Cardiac muscle cell (in vitro differentiated cells and primary cell): ENCODE data around the gene CASP10. TPM values are rescaled to one million over a fixed set of nuclear protein-coding genes. Genes with fewer than 3 reads are reported as not detected.

Experiments used
- DNase-seq, 2 donors: peaks; one replicate each; pipeline versions ENCODE4 v3.0.0 to v3.0.0-alpha.2; 2010 to 2017; ENCODE audit warnings: low read depth in 1 of 2, low spot score in 1 of 2
- H3K27ac ChIP-seq: fragments of 200-600 bp; sonication (generic); 2 replicates; pipeline ENCODE4 v1.5.1; 2016
- H3K27me3 ChIP-seq: fragments of 200-600 bp; sonication (generic); 2 replicates; pipeline ENCODE4 v1.6.0; 2016; ENCODE audit warnings: control low read depth
- H3K36me3 ChIP-seq: fragments of 200-600 bp; sonication (generic); 2 replicates; pipeline ENCODE4 v1.5.1; 2016; ENCODE audit warnings: control low read depth
- H3K4me1 ChIP-seq: fragments of 200-600 bp; sonication (generic); 2 replicates; pipeline ENCODE4 v1.8.1; 2017; ENCODE audit warnings: low read depth, mild to moderate bottlenecking, mixed run types
- H3K4me3 ChIP-seq: fragments of 200-600 bp; sonication (generic); 2 replicates; pipeline ENCODE4 v1.5.1; 2016; ENCODE audit warnings: mild to moderate bottlenecking
- H3K9me3 ChIP-seq: fragments of 200-600 bp; sonication (generic); 2 replicates; pipeline ENCODE4 v1.5.1; 2017; ENCODE audit warnings: low read depth, mild to moderate bottlenecking, control low read depth
- CTCF ChIP-seq: IDR thresholded peaks from 2 replicates; pipeline ENCODE4 v1.5.1; 2012; ENCODE audit warnings: low read depth, mild to moderate bottlenecking, low read length
- polyA plus RNA-seq: library from polyadenylated mRNA; unstranded; fragments of >200 nt; fragmentation: Nextera tagmentation; extraction: Ambion mirVana; gene quantifications from 2 replicates; pipeline ENCODE4 v1.2.1, GENCODE V29; 2016
- total RNA-seq: library from RNA; depleted of rRNA; stranded (reverse); fragments of >200 nt; gene quantifications from 2 replicates; pipeline ENCODE4 v1.2.3, GENCODE V29; 2016

Gene CASP10
- total and polyA plus RNA-seq, 2 experiments from 2014 or later: 0.45 to 0.86 TPM

- no peaks in the 10 kb centered on the region for H3K27me3 ChIP-seq
- no peak for DNase-seq
- no peak overlapping the region for H3K4me3 ChIP-seq
- no peaks in the 10 kb centered on the region for H3K4me1 ChIP-seq
- H3K27ac ChIP-seq: no peak overlapping the region
- no peaks in the 10 kb centered on the region for H3K9me3 ChIP-seq
- no peaks in the 10 kb centered on the region for H3K36me3 ChIP-seq
- TF ChIP-seq CTCF: no peak
These were observed 4.0 kb downstream of the CASP10 start for GRCh38 chr2:201186982-201187381.

- TF ChIP-seq CTCF: no peak
- Histone ChIP-seq H3K4me1 (no peaks in the 10 kb centered on the region), H3K27ac (no peak overlapping the region), H3K9me3 (no peaks in the 10 kb centered on the region), H3K4me3 (no peak overlapping the region), H3K27me3 (no peaks in the 10 kb centered on the region), H3K36me3 (no peaks in the 10 kb centered on the region)
- no peak for DNase-seq
These were observed 5.5 kb downstream of the CASP10 start for GRCh38 chr2:201188449-201188848.

- peak overlapping the region; percentile 48 for H3K27ac ChIP-seq
- H3K9me3 ChIP-seq: no peaks in the 10 kb centered on the region
- H3K4me1 ChIP-seq: no peaks in the 10 kb centered on the region
- no peak for TF ChIP-seq CTCF
- H3K36me3 ChIP-seq: no peaks in the 10 kb centered on the region
- no peak overlapping the region for H3K4me3 ChIP-seq
- DNase-seq: peak in 1 of 2 donors; percentile 87
- H3K27me3 ChIP-seq: no peaks in the 10 kb centered on the region
These were observed 8.4 kb downstream of the CASP10 start for GRCh38 chr2:201191132-201191875.

- no peaks in the 10 kb centered on the region for H3K4me1 ChIP-seq
- H3K9me3 ChIP-seq: no peaks in the 10 kb centered on the region
- H3K27me3 ChIP-seq: no peaks in the 10 kb centered on the region
- H3K27ac ChIP-seq: no peak overlapping the region
- no peak overlapping the region for H3K4me3 ChIP-seq
- TF ChIP-seq CTCF: no peak
- H3K36me3 ChIP-seq: no peaks in the 10 kb centered on the region
- DNase-seq: no peak
These were observed 11.2 kb downstream of the CASP10 start for GRCh38 chr2:201194097-201194496.

GRCh38 chr2:201195331-201195730 is 12.4 kb downstream of the CASP10 start:
- Histone ChIP-seq H3K36me3 (no peaks in the 10 kb centered on the region), H3K27ac (no peak overlapping the region), H3K4me3 (no peak overlapping the region), H3K4me1 (no peaks in the 10 kb centered on the region), H3K27me3 (no peaks in the 10 kb centered on the region), H3K9me3 (no peaks in the 10 kb centered on the region)
- no peak for DNase-seq
- no peak for TF ChIP-seq CTCF
